COLO829 (cell line): ENCODE results near the gene ISCU.
"Not testable (repeated sequence)": the region's sequence is repeated elsewhere in the genome, so short reads cannot be mapped to it uniquely, and the experiment has no call there.

Experiments used
- DNase-seq: peaks from one replicate; pipeline ENCODE4 v3.0.0; 2012; ENCODE audit warnings: low spot score

The ISCU gene

GRCh38 chr12:108618953-108619274 is 56.5 kb downstream of the ISCU start:
- DNase-seq = not testable (repeated sequence)
